HCT116 (cell line): ENCODE data around the gene POSTN. TPM values are rescaled to one million over a fixed set of nuclear protein-coding genes. Genes with fewer than 3 reads are reported as not detected.

Source experiments
- ATAC-seq: fragments of 200-7000 bp; cut with Tn5 transposase; 2 replicates; pipeline ENCODE4 v1.9.1; 2020; ENCODE audit warnings: mild to moderate bottlenecking, moderate library complexity
- BruUV-seq: library from RNA; stranded (reverse); fragments of 400-500 nt; replicated peaks from 2 replicates; lab custom pipeline; 2021; lab: Mats Ljungman, UMichigan
- CTCF ChIA-PET: fragments of 300-600 bp; sonication (Branson Sonifier 250); formaldehyde crosslinking; loops from one replicate; lab custom pipeline; 2021; ENCODE audit warnings: antibody characterized with exemption; lab: Charles Lee
- POLR2A ChIA-PET: fragments of 300-600, 350-600 bp; sonication (Branson Sonifier 250); formaldehyde crosslinking; loops from one replicate; lab custom pipeline; 2021; ENCODE audit warnings: antibody characterized with exemption; lab: Charles Lee
- RAD21 ChIA-PET, 2 experiments: fragments of 300-600 bp; sonication (Branson Sonifier 250); formaldehyde crosslinking; loops; one replicate each; lab custom pipeline; 2023; ENCODE audit warnings: low total read pairs in 2 of 2; ENCODE audit not compliant: uncharacterized antibody in 2 of 2, unreplicated experiment in 2 of 2, low non-redundant PET in 1 of 2; lab: Charles Lee
- DNase-seq: peaks from one replicate; pipeline ENCODE4 v3.0.0-alpha.2; 2010; ENCODE audit warnings: low read depth, low spot score
- H2AFZ ChIP-seq: fragments of 200-600 bp; shearing (Covaris generic), sonication (generic); 2 replicates; pipeline ENCODE4 v1.6.1; 2017; ENCODE audit warnings: low read depth, mixed run types, mixed read lengths, antibody characterized with exemption, low read length; ENCODE audit not compliant: poor library complexity, severe bottlenecking
- H3K27ac ChIP-seq: 2 replicates; pipeline ENCODE4 v1.5.1; 2012; ENCODE audit warnings: low read depth, low read length
- H3K27me3 ChIP-seq: fragments of 200-600 bp; sonication (generic); 2 replicates; pipeline ENCODE4 v1.6.1; 2016; ENCODE audit warnings: mixed run types, low read length, mixed read lengths; ENCODE audit not compliant: insufficient read depth
- H3K36me3 ChIP-seq, 2 experiments: fragments of 200-500 bp in 1 of 2; fragments of 200-600 bp in 1 of 2; sonication (Bioruptor generic) in 1 of 2; sonication (generic) in 1 of 2; 2 replicates each; pipeline versions ENCODE4 v1.5.1 to v1.6.1; 2014 to 2016; ENCODE audit warnings: low read length in 2 of 2, inconsistent platforms in 1 of 2, mixed read lengths in 1 of 2, mixed run types in 1 of 2; ENCODE audit not compliant: insufficient read depth in 2 of 2, control insufficient read depth in 1 of 2
- H3K4me1 ChIP-seq, 2 experiments: fragments of 200-600 bp in 1 of 2; sonication (generic) in 1 of 2; 2 replicates each; pipeline versions ENCODE4 v1.5.1 to v1.6.1; 2012 to 2017; ENCODE audit warnings: low read length in 2 of 2, inconsistent platforms in 1 of 2, mild to moderate bottlenecking in 1 of 2, mixed read lengths in 1 of 2, mixed run types in 1 of 2, moderate library complexity in 1 of 2; ENCODE audit not compliant: insufficient read depth in 2 of 2, control insufficient read depth in 1 of 2
- H3K4me2 ChIP-seq: fragments of 200-600 bp; sonication (generic); 2 replicates; pipeline ENCODE4 v1.6.1; 2017; ENCODE audit warnings: mixed run types, low read length, mixed read lengths
- H3K4me3 ChIP-seq, 2 experiments: fragments of 200-600 bp in 1 of 2; sonication (generic) in 1 of 2; replicated peaks in 1 of 2; 2 replicates each; pipeline ENCODE4 v1.5.1; 2011 to 2016; ENCODE audit warnings: low read length in 2 of 2, control low read depth in 1 of 2, low read depth in 1 of 2, mild to moderate bottlenecking in 1 of 2, mixed read lengths in 1 of 2, mixed run types in 1 of 2
- H3K79me2 ChIP-seq: fragments of 200-600 bp; sonication (generic); 2 replicates; pipeline ENCODE4 v1.6.1; 2017; ENCODE audit warnings: mild to moderate bottlenecking, mixed run types, low read length, moderate library complexity, mixed read lengths; ENCODE audit not compliant: insufficient read depth
- H3K9ac ChIP-seq: fragments of 200-600 bp; sonication (generic); 2 replicates; pipeline ENCODE4 v1.6.1; 2016; ENCODE audit warnings: low read length, mixed read lengths
- H3K9me2 ChIP-seq: fragments of 200-600 bp; sonication (generic), shearing (Covaris generic); 2 replicates; pipeline ENCODE4 v1.6.1; 2017; ENCODE audit warnings: mixed run types, mild to moderate bottlenecking, moderate library complexity; ENCODE audit not compliant: insufficient read depth
- H3K9me3 ChIP-seq, 2 experiments: fragments of 200-500 bp in 1 of 2; fragments of 200-600 bp in 1 of 2; sonication (Bioruptor generic) in 1 of 2; sonication (generic) in 1 of 2; 2 replicates each; pipeline ENCODE4 v1.6.1; 2014 to 2017; ENCODE audit warnings: low read length in 2 of 2, mixed read lengths in 2 of 2, inconsistent platforms in 1 of 2, low read depth in 1 of 2, mild to moderate bottlenecking in 1 of 2, mixed run types in 1 of 2, moderate library complexity in 1 of 2; ENCODE audit not compliant: control insufficient read depth in 1 of 2, insufficient read depth in 1 of 2
- H4K20me1 ChIP-seq: fragments of 200-600 bp; sonication (generic), shearing (Covaris generic); 2 replicates; pipeline ENCODE4 v1.6.1; 2017; ENCODE audit warnings: mixed run types, mild to moderate bottlenecking, moderate library complexity; ENCODE audit not compliant: insufficient read depth
- CBX3 ChIP-seq: IDR thresholded peaks from 2 replicates; pipeline ENCODE4 v1.6.1; 2012; ENCODE audit warnings: low read depth
- CEBPB ChIP-seq: IDR thresholded peaks from 2 replicates; pipeline ENCODE4 v1.6.1; 2012; ENCODE audit warnings: low read depth
- EGR1 ChIP-seq: IDR thresholded peaks from 2 replicates; pipeline ENCODE4 v1.6.1; 2012; ENCODE audit warnings: low read depth
- ELF1 ChIP-seq: IDR thresholded peaks from 2 replicates; pipeline ENCODE4 v1.6.1; 2012; ENCODE audit warnings: low read depth, borderline replicate concordance
- EZH2 ChIP-seq: fragments of 200-600 bp; sonication (generic); IDR thresholded peaks from 2 replicates; pipeline ENCODE4 v1.6.1; 2017; ENCODE audit warnings: antibody characterized with exemption, mixed run types
- EZH2phosphoT487 ChIP-seq: fragments of 200-600 bp; IDR thresholded peaks from 2 replicates; pipeline ENCODE4 v1.6.1; 2018; ENCODE audit warnings: antibody characterized with exemption, borderline replicate concordance
- FOSL1 ChIP-seq: IDR thresholded peaks from 2 replicates; pipeline ENCODE4 v1.6.1; 2012; ENCODE audit warnings: low read depth
- POLR2AphosphoS5 ChIP-seq: IDR thresholded peaks from 2 replicates; pipeline ENCODE4 v1.6.1; 2011; ENCODE audit warnings: mild to moderate bottlenecking, low read depth, low read length, moderate library complexity
- RAD21 ChIP-seq: IDR thresholded peaks from 2 replicates; pipeline ENCODE4 v1.6.1; 2012; ENCODE audit warnings: low read depth, mild to moderate bottlenecking
- SIN3A ChIP-seq: IDR thresholded peaks from 2 replicates; pipeline ENCODE4 v1.6.1; 2012; ENCODE audit warnings: low read depth
- SRF ChIP-seq: IDR thresholded peaks from 2 replicates; pipeline ENCODE4 v1.6.1; 2012; ENCODE audit warnings: low read depth
- TCF7L2 ChIP-seq: IDR thresholded peaks from 2 replicates; pipeline ENCODE4 v1.7.0; 2011; ENCODE audit warnings: borderline replicate concordance, inconsistent platforms; ENCODE audit not compliant: insufficient read depth, insufficient read length; ENCODE audit errors: extremely low read depth
- YY1 ChIP-seq: IDR thresholded peaks from 2 replicates; pipeline ENCODE4 v1.6.1; 2011; ENCODE audit warnings: low read length, low read depth, moderate library complexity, mild to moderate bottlenecking; ENCODE audit not compliant: insufficient replicate concordance; ENCODE audit errors: extremely low read depth
- ZFX ChIP-seq: fragments of 450-650 bp; IDR thresholded peaks from 2 replicates; pipeline ENCODE4 v1.6.1; 2017
- ZNF274 ChIP-seq: fragments of 200-500 bp; sonication (Bioruptor generic); IDR thresholded peaks from 2 replicates; pipeline ENCODE4 v1.6.1; 2014; ENCODE audit warnings: mild to moderate bottlenecking, low read depth, low read length, inconsistent platforms
- intact Hi-C: fragments of 100-400 bp; cut with micrococcal nuclease; formaldehyde crosslinking; loops from 2 replicates; pipeline ENCODE4 v1.10.0; 2022
- total RNA-seq: library from RNA; stranded (reverse); gene quantifications from one replicate; pipeline ENCODE4 v1.2.1, GENCODE V29; 2021; ENCODE audit not compliant: unreplicated experiment
- TF ChIP-seq, protein P1 (sequence below): IDR thresholded peaks from 2 replicates; pipeline ENCODE4 v1.6.1; 2012
- TF ChIP-seq, protein P2 (sequence below): IDR thresholded peaks from 2 replicates; pipeline ENCODE4 v1.6.1; 2012
- TF ChIP-seq, protein P3 (sequence below): IDR thresholded peaks from 2 replicates; pipeline ENCODE4 v1.6.1; 2012; ENCODE audit warnings: low read depth
- TF ChIP-seq, protein P4 (sequence below): IDR thresholded peaks from 2 replicates; pipeline ENCODE4 v1.6.1; 2011; ENCODE audit warnings: mild to moderate bottlenecking, low read length, moderate library complexity; ENCODE audit not compliant: insufficient replicate concordance; ENCODE audit errors: extremely low read depth

Gene POSTN
- total RNA-seq, 1 experiment from 2014 or later, result not detected

DNA sequence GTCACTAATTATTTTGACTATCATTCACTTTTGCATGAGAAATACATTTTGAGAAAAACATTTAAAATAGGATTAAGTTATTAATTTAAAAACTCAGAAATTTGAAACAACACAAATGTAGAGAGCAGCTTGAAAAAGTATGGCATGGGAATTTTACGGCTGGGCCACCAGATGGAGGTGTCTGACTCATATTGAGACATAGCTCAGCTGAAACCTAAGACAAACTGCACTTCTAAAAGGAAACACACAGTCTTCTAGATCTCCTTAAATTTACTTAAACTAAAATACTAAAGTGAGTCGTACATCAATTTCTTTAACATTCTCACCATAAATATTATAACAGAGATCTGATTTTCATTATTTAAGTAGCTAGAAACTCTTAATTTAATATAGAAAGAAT lies 41.9 kb upstream of the POSTN start:
- Histone ChIP-seq H3K36me3 (no peaks in the 10 kb centered on the region), H3K4me3 (no peak overlapping the region), H3K79me2 (no peaks in the 10 kb centered on the region), H2AFZ (no peak overlapping the region), H3K27me3 (no peaks in the 10 kb centered on the region), H3K9me3 (peaks cover 3 to 6% of the 10 kb centered on the region in 2 experiments; a peak in 2 of 4 replicates), H3K4me1 (no peaks in the 10 kb centered on the region), H4K20me1 (no peaks in the 10 kb centered on the region), H3K9ac (no peak overlapping the region), H3K9me2 (no peaks in the 10 kb centered on the region), H3K4me2 (no peak overlapping the region), H3K27ac (no peak overlapping the region)
- ATAC-seq (no peak), DNase-seq (no peak)
- POLR2A ChIA-PET, result no interaction called here
- intact Hi-C loops, result no loop called here
- TF ChIP-seq ZNF274 (no peak), TCF7L2 (no peak), EZH2phosphoT487 (no peak), CBX3 (no peak), POLR2AphosphoS5 (no peak), RAD21 (no peak), EZH2 (no peak), CEBPB (no peak), SRF (no peak), FOSL1 (no peak), ELF1 (no peak), EGR1 (no peak), YY1 (no peak), ZFX (no peak), SIN3A (no peak)
- TF ChIP-seq, protein P1, sequence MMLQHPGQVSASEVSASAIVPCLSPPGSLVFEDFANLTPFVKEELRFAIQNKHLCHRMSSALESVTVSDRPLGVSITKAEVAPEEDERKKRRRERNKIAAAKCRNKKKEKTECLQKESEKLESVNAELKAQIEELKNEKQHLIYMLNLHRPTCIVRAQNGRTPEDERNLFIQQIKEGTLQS, result no peak
- TF ChIP-seq, protein P2, sequence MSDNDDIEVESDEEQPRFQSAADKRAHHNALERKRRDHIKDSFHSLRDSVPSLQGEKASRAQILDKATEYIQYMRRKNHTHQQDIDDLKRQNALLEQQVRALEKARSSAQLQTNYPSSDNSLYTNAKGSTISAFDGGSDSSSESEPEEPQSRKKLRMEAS, result no peak
- TF ChIP-seq, protein P3, sequence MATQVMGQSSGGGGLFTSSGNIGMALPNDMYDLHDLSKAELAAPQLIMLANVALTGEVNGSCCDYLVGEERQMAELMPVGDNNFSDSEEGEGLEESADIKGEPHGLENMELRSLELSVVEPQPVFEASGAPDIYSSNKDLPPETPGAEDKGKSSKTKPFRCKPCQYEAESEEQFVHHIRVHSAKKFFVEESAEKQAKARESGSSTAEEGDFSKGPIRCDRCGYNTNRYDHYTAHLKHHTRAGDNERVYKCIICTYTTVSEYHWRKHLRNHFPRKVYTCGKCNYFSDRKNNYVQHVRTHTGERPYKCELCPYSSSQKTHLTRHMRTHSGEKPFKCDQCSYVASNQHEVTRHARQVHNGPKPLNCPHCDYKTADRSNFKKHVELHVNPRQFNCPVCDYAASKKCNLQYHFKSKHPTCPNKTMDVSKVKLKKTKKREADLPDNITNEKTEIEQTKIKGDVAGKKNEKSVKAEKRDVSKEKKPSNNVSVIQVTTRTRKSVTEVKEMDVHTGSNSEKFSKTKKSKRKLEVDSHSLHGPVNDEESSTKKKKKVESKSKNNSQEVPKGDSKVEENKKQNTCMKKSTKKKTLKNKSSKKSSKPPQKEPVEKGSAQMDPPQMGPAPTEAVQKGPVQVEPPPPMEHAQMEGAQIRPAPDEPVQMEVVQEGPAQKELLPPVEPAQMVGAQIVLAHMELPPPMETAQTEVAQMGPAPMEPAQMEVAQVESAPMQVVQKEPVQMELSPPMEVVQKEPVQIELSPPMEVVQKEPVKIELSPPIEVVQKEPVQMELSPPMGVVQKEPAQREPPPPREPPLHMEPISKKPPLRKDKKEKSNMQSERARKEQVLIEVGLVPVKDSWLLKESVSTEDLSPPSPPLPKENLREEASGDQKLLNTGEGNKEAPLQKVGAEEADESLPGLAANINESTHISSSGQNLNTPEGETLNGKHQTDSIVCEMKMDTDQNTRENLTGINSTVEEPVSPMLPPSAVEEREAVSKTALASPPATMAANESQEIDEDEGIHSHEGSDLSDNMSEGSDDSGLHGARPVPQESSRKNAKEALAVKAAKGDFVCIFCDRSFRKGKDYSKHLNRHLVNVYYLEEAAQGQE, result no peak
- TF ChIP-seq, protein P4, sequence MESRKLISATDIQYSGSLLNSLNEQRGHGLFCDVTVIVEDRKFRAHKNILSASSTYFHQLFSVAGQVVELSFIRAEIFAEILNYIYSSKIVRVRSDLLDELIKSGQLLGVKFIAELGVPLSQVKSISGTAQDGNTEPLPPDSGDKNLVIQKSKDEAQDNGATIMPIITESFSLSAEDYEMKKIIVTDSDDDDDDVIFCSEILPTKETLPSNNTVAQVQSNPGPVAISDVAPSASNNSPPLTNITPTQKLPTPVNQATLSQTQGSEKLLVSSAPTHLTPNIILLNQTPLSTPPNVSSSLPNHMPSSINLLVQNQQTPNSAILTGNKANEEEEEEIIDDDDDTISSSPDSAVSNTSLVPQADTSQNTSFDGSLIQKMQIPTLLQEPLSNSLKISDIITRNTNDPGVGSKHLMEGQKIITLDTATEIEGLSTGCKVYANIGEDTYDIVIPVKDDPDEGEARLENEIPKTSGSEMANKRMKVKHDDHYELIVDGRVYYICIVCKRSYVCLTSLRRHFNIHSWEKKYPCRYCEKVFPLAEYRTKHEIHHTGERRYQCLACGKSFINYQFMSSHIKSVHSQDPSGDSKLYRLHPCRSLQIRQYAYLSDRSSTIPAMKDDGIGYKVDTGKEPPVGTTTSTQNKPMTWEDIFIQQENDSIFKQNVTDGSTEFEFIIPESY, result no peak
- RAD21 ChIA-PET, result no interaction called here
- CTCF ChIA-PET, result no interaction called here
- no TSS peak for BruUV-seq
